Nucleus accumbens (tissue), 56 donors: ENCODE results near the gene CYLC2.

Source experiments
- DNase-seq, 56 donors: peaks; one replicate each; lab custom pipeline; 2025; lab: John Stamatoyannopoulos, UW

The CYLC2 gene, protein sequence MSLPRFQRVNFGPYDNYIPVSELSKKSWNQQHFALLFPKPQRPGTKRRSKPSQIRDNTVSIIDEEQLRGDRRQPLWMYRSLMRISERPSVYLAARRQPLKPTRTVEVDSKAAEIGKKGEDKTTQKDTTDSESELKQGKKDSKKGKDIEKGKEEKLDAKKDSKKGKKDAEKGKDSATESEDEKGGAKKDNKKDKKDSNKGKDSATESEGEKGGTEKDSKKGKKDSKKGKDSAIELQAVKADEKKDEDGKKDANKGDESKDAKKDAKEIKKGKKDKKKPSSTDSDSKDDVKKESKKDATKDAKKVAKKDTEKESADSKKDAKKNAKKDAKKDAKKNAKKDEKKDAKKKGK

GRCh38 chr9:102995033-102995432 is at the start of gene CYLC2:
CYLC2 (plus strand) TSS chr9:102995333; CDS start chr9:102995381, 48 bp downstream.
- no peak for DNase-seq

DNA sequence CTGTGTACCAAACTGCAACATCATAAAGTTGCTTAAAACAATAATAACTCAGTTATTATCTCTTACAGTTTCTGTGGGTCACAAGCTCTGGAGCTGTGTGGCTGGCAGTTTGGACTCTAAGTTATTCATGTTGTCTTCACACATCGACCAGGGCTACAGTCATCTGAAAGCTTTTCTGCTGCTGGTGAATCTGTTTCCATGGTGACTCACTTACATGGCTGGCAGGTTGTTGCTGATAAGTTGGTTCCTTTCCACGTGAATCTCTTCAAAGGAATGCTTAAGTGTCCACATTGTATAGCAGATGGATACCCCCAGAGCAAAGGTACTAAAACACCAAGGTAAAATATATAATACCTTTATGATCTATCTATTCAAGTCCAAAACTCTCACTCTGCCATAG is 44.8 kb upstream of the CYLC2 start:
- DNase-seq = no peak

DNA sequence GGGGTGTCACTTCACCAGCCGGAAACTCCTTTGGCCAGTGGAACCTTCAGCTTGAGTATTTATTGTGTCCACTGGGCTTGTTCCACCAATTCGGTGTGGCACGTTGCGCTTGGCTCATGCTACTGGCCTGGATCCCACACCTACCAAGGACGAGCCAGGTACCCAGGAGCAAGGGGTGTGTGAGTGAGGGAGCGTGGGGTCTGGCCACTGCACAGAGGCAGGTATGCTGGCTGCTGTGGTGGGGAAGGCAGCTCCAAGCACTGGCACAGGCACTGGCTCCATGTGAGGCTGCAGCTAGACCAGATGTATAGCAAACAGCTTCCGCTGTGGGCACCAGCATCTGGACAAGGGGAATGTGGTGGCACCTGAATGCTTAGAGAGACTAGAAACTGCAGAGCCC is 28.1 kb upstream of the CYLC2 start:
- DNase-seq = no peak

- DNase-seq = no peak
Measured at GRCh38 chr9:102967979-102968378, 27.2 kb upstream of the CYLC2 start.

DNA sequence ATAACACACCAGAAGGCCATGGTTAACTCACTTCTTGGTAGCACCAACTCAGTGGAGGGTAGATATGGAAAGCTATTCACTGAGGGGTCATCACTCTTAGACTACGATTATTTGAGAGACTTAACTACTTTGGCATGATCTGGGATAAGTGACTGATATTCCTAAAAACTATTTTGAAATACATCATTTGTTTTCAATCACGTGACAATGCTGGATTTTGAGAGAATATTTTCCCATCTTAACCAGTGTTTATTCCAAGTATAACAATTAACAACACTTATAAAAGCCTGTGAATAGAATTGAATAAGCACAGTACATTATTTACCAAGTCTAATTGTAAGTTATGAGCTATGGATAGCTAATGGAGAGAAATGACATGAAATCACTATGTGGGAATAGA is 22.4 kb upstream of the CYLC2 start:
- no peak for DNase-seq

DNA sequence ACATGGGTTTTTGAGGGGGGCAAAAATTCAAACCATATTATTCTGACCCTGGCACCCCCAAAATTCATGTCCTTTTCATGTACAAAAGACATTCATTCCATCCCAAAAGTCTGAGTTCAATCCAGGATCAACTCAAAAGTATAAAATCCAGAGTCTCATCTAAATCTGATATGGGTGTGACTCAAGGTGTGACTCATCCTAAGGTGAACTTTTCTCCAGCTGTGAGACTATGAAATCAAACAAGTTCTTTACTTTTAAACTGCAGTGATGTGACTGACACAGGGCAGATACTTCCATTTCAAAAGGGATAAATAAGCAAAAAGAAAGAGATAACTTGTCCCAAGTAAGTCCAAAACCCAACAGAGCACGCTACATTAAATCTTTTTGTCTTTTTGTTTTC is 20.6 kb upstream of the CYLC2 start:
- DNase-seq = no peak

DNA sequence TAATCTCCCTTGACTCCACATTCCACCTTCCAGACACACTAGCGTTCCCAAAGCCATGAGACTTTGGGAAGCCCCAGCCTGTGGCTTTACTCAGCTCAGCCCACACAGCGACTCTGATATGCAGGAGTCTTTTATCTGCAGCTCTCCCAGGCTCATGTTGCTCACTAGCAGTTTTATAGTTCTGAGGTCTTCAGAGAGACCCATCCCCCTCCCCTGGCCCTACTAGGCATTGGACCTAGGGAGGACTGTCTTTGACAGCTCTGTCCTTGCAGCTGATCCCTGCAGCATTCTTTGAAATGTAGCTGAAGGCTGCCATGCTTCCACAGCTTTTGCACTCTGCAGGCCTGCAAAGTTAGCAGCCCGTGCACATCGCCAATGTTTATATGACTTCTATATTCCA is 19.9 kb upstream of the CYLC2 start:
- no peak for DNase-seq

- no peak for DNase-seq
Measured at GRCh38 chr9:102985162-102985895, 9.8 kb upstream of the CYLC2 start.

DNA sequence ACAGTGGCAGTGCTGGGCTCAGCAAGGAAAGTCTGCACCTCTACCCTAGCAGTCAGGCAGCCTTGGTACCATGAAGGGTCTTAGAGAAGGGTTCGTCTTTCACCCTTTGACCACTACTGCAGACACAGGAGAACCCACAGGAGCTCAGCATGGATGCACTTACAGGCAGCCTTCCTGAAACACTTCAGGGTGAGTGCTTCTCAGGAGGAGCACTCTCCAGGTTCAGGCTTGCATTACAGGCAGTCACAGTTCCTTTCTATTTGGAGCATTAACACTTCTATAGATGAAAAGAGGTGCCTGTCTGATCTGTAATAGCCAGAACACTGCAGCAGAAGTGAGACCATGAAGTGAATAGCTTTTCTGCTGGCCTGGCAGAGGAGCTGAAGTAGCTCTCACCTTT is 8.7 kb upstream of the CYLC2 start:
- no peak for DNase-seq

- DNase-seq = no peak
Measured at GRCh38 chr9:103003689-103004088, 8.6 kb downstream of the CYLC2 start.

GRCh38 chr9:103014242-103014641 is 19.1 kb downstream of the CYLC2 start:
- DNase-seq = no peak

- DNase-seq = no peak
Measured at GRCh38 chr9:103025796-103026195, 30.7 kb downstream of the CYLC2 start.

DNA sequence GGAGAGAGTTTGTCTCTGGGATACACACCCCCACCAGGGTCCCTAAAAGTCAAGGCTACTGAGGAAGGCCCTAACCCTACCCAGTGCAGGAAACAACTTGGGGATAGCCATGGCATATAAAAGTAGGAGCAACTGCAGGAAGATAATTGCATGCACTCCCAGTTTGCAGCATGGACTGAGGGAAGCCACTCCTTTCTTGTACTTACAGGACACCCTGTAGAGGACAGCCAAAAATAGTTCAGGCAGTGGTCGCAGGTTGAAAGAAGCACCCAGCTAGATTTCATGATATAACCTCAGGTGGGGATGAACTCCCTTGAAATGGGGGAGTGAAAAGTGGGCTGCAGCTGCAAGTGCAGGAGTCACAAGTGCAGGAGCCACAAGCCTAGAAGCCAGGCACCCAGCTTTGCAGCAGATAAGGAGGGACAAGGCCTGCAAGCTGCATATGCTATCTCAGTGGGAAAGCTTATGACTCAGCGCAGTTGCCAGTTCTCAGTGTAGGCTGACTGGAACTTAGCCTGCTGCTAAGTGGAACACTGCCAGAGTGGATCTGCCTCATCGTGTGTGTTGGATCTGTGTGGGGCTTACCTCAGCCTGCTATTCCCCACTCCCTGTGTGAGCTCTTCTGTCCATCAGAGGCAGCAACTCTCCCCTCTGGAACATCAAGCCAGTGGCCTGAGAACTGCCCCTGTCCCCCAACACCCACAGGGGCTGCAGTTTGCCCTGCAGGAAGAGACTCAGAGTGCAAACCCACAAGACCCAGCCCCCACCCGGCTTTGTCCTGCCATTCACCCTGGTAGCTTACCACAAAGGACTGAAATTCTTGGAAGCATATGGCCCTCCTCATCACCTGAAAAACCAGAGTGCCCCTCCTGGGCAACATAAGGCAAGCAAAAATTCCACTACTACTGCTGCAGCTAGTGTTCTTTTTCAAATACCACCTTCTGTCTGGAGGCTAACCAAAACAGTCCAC is 42.7 kb downstream of the CYLC2 start:
- no peak for DNase-seq

GRCh38 chr9:103041961-103042360 is 46.8 kb downstream of the CYLC2 start:
- DNase-seq = no peak
